ENCODE measurements around the gene AANAT. TPM values are rescaled to one million over a fixed set of nuclear protein-coding genes. Genes with fewer than 3 reads are reported as not detected.

The AANAT gene
- total and polyA plus RNA-seq, 2 donors (not counting 3 experiments of a cell fraction or from before 2014, with no cell fraction given): not detected

GRCh38 chr17:76422860-76423259 is 44.5 kb upstream of the AANAT start:
- Histone ChIP-seq H3K79me2 (ENCODE audit: control insufficient read depth, insufficient read depth, low read length) (peaks cover 18% of the 10 kb centered on the region), H4K20me1 (replicated peaks; ENCODE audit: control insufficient read depth, extremely low read depth, insufficient read depth, low read length) (no peaks in the 10 kb centered on the region), H3K36me3 (ENCODE audit: control insufficient read depth in 2 of 2, extremely low read depth in 1 of 2, insufficient read depth in 2 of 2, low read length in 2 of 2) (peaks cover 0 to under 1% of the 10 kb centered on the region in 2 experiments), H3K9ac (replicated peaks; ENCODE audit: extremely low read depth, insufficient read depth, low read length) (no peak overlapping the region), H3K9me3 (replicated peaks; ENCODE audit: control insufficient read depth, insufficient read depth, low read length) (no peaks in the 10 kb centered on the region), H3K4me3 (replicated peaks in 1 of 3; ENCODE audit: insufficient read depth in 1 of 3, low read depth in 1 of 3, low read length in 3 of 3) (no peak overlapping the region), H3K4me1 (ENCODE audit: control insufficient read depth, extremely low read depth, insufficient read depth, low read length) (peaks cover 13% of the 10 kb centered on the region), H2AFZ (ENCODE audit: low read depth, low read length) (no peak overlapping the region), H3K4me2 (ENCODE audit: insufficient read depth, low read length) (no peak overlapping the region), H3K9me1 (replicated peaks; ENCODE audit: control insufficient read depth, extremely low read depth, insufficient read depth, low read length) (no peaks in the 10 kb centered on the region), H3K27me3 (ENCODE audit: control insufficient read depth in 2 of 2, insufficient read depth in 2 of 2, low read length in 2 of 2) (no peaks in the 10 kb centered on the region), H3K27ac (ENCODE audit: insufficient read depth, low read depth, low read length) (no peak overlapping the region)
- TF ChIP-seq JUN (IDR thresholded peaks at IDR 0.05; ENCODE audit: borderline replicate concordance, insufficient read depth, insufficient read length, low read depth) (no peak), POLR2AphosphoS5 (IDR thresholded peaks at IDR 0.05; ENCODE audit: insufficient read depth, low read depth, low read length) (no peak), CTCF (IDR thresholded peaks at IDR 0.05; ENCODE audit: extremely low read depth in 1 of 2, insufficient read depth in 1 of 2, low read depth in 1 of 2, low read length in 2 of 2) (no peak), GATA2 (IDR thresholded peaks at IDR 0.05; ENCODE audit: insufficient read depth, insufficient read length, low read depth, low read length) (no peak), POLR2A (IDR thresholded peaks at IDR 0.05; ENCODE audit: low read depth, low read length) (no peak), MYC (IDR thresholded peaks at IDR 0.05; ENCODE audit: low read depth, low read length) (no peak), FOS (IDR thresholded peaks at IDR 0.05; ENCODE audit: borderline replicate concordance, insufficient read depth, low read length) (no peak), EZH2 (IDR thresholded peaks at IDR 0.05; ENCODE audit: borderline replicate concordance, low read depth, low read length, severe bottlenecking) (no peak)
- TF ChIP-seq, protein P1, sequence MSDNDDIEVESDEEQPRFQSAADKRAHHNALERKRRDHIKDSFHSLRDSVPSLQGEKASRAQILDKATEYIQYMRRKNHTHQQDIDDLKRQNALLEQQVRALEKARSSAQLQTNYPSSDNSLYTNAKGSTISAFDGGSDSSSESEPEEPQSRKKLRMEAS (IDR thresholded peaks at IDR 0.05; ENCODE audit: insufficient read depth, insufficient read length): no peak
- dilution Hi-C loops (cut with MboI; ENCODE audit: extremely low pct_ligation_motif_present, low sequenced_read_pairs): no loop called here
- no TSS peak for BruUV-seq (replicated peaks)
- intact Hi-C loops (cut with micrococcal nuclease): no loop called here
- FAIRE-seq (no peak), DNase-seq (ENCODE audit: low read depth, low spot score) (no peak)
- ChIA-PET CTCF (interaction anchor here (1.2 kb wide), 1 partner anchor 15 kb away, joined by 3 read pairs; no protein-coding TSS in a partner anchor), POLR2A (no interaction called here)

All from endothelial cell of umbilical vein (primary cell).